HG03469 (cell line): ENCODE results near the gene OR2L2.
"Not testable (repeated sequence)": the region's sequence is repeated elsewhere in the genome, so short reads cannot be mapped to it uniquely, and the experiment has no call there.

Experiments
- ATAC-seq: cut with Tn5 transposase; IDR thresholded peaks from one replicate; pipeline ENCODE4 v1.9.1; 2021; ENCODE audit warnings: mild to moderate bottlenecking, moderate library complexity, moderate number of reproducible peaks; ENCODE audit not compliant: unreplicated experiment

The OR2L2 gene

GRCh38 chr1:248029770-248030169, at the start of gene OR2L2:
Gene OR2L2 (plus strand): TSS chr1:248030070. CDS start chr1:248038268, 8,198 bp downstream.
- no peak for ATAC-seq

GRCh38 chr1:247992986-247993385, 36.9 kb upstream of the OR2L2 start:
- ATAC-seq: no peak

- no peak for ATAC-seq
Measured at GRCh38 chr1:247998811-247999210, 31.1 kb upstream of the OR2L2 start.

GRCh38 chr1:248000169-248000568, 29.7 kb upstream of the OR2L2 start:
- ATAC-seq: no peak

- ATAC-seq: no peak
Measured at GRCh38 chr1:248007778-248008177, 22.1 kb upstream of the OR2L2 start.

- no peak for ATAC-seq
Measured at GRCh38 chr1:248009681-248010080, 20.2 kb upstream of the OR2L2 start.

GRCh38 chr1:248013229-248013710, 16.6 kb upstream of the OR2L2 start, which contains the start of gene OR2L5:
Gene OR2L5 (plus strand): TSS chr1:248013660. CDS start chr1:248021948, 8,288 bp downstream.
- no peak for ATAC-seq

- ATAC-seq: no peak
Measured at GRCh38 chr1:248015803-248016202, 14.1 kb upstream of the OR2L2 start.

- ATAC-seq: no peak
Measured at GRCh38 chr1:248045209-248045608, 15.3 kb downstream of the OR2L2 start.

- ATAC-seq: no peak
Measured at GRCh38 chr1:248046536-248046935, 16.7 kb downstream of the OR2L2 start, which contains the start of gene OR2L3. Gene OR2L3 (plus strand): TSS chr1:248046836. CDS start chr1:248060682, 13,846 bp downstream.

- no peak for ATAC-seq
Measured at GRCh38 chr1:248047008-248047407, 17.1 kb downstream of the OR2L2 start.

- ATAC-seq: no peak
Measured at GRCh38 chr1:248054671-248055070, 24.8 kb downstream of the OR2L2 start.

- ATAC-seq: no peak
Measured at GRCh38 chr1:248055261-248055660, 25.4 kb downstream of the OR2L2 start.

- no peak for ATAC-seq
Measured at GRCh38 chr1:248065071-248065470, 35.2 kb downstream of the OR2L2 start.

- ATAC-seq: no peak
Measured at GRCh38 chr1:248065604-248066003, 35.7 kb downstream of the OR2L2 start.

GRCh38 chr1:248083864-248084263, 54.0 kb downstream of the OR2L2 start:
- ATAC-seq: not testable (repeated sequence)
